ENCODE results near the gene STAG1. TPM values are rescaled to one million over a fixed set of nuclear protein-coding genes. Genes with fewer than 3 reads are reported as not detected.
A peak's percentile ranks its signal among the peaks of the same experiment; 100 is the strongest.

Gene STAG1
- total RNA-seq, 1 experiment from 2014 or later = 43.7 TPM

- ATAC-seq (no peak), DNase-seq (ENCODE audit: low read depth, low spot score) (no peak)
- no peak for TF ChIP-seq TCF7L2 (IDR thresholded peaks at IDR 0.05; ENCODE audit: low read depth, low read length)
- peaks cover 26% of the 10 kb centered on the region for H3K4me1 ChIP-seq (ENCODE audit: control insufficient read depth, insufficient read depth, low read length)
- intact Hi-C loops (cut with micrococcal nuclease; ENCODE audit: unreplicated experiment) = loop anchor here (5.0 kb wide), 2 partner anchors 109 to 361 kb away; partner anchors contain the start of gene NCK1
- TSS peak; percentile 91 for BruUV-seq (replicated peaks)
- ChIA-PET CTCF (interaction anchor here (0.6 to 2.4 kb wide), 4 partner anchors 261 to 436 kb away, joined by 4 to 53 read pairs (median 15); no protein-coding TSS in a partner anchor), POLR2A (interaction anchor here (0.7 kb wide), 1 partner anchor 177 kb away, joined by 5 read pairs; no protein-coding TSS in a partner anchor)
- peak overlapping the region; percentile 65 to 89 for H3K4me3 ChIP-seq (ENCODE audit: low read depth in 2 of 2, low read length in 2 of 2)
- in situ Hi-C loops (cut with HindIII; ENCODE audit: low pct_unique_long_range_greater_than_20kb, low sequenced_read_pairs) = no loop called here
- H3K36me3 ChIP-seq (ENCODE audit: control insufficient read depth, insufficient read depth, low read length) = no peaks in the 10 kb centered on the region; the same call in 1 of the 2 replicates
- peak overlapping the region; percentile 100 for H3K27ac ChIP-seq (ENCODE audit: low read length)
- H3K27me3 ChIP-seq (ENCODE audit: control insufficient read depth, insufficient read depth, low read length) = no peaks in the 10 kb centered on the region
- H3K9me3 ChIP-seq (ENCODE audit: control insufficient read depth, insufficient read depth, low read depth, low read length) = no peaks in the 10 kb centered on the region
Measured at GRCh38 chr3:136753326-136753939, 1.3 kb upstream of the STAG1 start.

GRCh38 chr3:136752422-136753325 lies 496 bp upstream of the STAG1 start:
- ChIA-PET CTCF (interaction anchor here (0.5 to 2.4 kb wide), 18 partner anchors 11 to 1219 kb away, joined by 3 to 53 read pairs (median 4); no protein-coding TSS in a partner anchor), POLR2A (interaction anchor here (0.5 to 1.1 kb wide), 10 partner anchors 13 to 556 kb away, joined by 3 to 6 read pairs (median 4); partner anchors contain the start of genes MSL2 and NCK1)
- DNase-seq (ENCODE audit: low read depth, low spot score) (peak; percentile 91), ATAC-seq (peak; percentile 91)
- Histone ChIP-seq H3K9me3 (ENCODE audit: control insufficient read depth, insufficient read depth, low read depth, low read length) (no peaks in the 10 kb centered on the region), H3K4me1 (ENCODE audit: control insufficient read depth, insufficient read depth, low read length) (peaks cover 26% of the 10 kb centered on the region), H3K4me3 (ENCODE audit: low read depth in 2 of 2, low read length in 2 of 2) (peak overlapping the region; percentile 65 to 89), H3K27ac (ENCODE audit: low read length) (peak overlapping the region; percentile 100), H3K36me3 (ENCODE audit: control insufficient read depth, insufficient read depth, low read length) (no peaks in the 10 kb centered on the region; the same call in 1 of the 2 replicates), H3K27me3 (ENCODE audit: control insufficient read depth, insufficient read depth, low read length) (no peaks in the 10 kb centered on the region)
- in situ Hi-C loops (cut with HindIII; ENCODE audit: low pct_unique_long_range_greater_than_20kb, low sequenced_read_pairs) (no loop called here), intact Hi-C loops (cut with micrococcal nuclease; ENCODE audit: unreplicated experiment) (loop anchor here (5.0 kb wide), 2 partner anchors 110 to 360 kb away; partner anchors contain the start of gene NCK1)
- TF ChIP-seq, protein P1, sequence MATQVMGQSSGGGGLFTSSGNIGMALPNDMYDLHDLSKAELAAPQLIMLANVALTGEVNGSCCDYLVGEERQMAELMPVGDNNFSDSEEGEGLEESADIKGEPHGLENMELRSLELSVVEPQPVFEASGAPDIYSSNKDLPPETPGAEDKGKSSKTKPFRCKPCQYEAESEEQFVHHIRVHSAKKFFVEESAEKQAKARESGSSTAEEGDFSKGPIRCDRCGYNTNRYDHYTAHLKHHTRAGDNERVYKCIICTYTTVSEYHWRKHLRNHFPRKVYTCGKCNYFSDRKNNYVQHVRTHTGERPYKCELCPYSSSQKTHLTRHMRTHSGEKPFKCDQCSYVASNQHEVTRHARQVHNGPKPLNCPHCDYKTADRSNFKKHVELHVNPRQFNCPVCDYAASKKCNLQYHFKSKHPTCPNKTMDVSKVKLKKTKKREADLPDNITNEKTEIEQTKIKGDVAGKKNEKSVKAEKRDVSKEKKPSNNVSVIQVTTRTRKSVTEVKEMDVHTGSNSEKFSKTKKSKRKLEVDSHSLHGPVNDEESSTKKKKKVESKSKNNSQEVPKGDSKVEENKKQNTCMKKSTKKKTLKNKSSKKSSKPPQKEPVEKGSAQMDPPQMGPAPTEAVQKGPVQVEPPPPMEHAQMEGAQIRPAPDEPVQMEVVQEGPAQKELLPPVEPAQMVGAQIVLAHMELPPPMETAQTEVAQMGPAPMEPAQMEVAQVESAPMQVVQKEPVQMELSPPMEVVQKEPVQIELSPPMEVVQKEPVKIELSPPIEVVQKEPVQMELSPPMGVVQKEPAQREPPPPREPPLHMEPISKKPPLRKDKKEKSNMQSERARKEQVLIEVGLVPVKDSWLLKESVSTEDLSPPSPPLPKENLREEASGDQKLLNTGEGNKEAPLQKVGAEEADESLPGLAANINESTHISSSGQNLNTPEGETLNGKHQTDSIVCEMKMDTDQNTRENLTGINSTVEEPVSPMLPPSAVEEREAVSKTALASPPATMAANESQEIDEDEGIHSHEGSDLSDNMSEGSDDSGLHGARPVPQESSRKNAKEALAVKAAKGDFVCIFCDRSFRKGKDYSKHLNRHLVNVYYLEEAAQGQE (IDR thresholded peaks at IDR 0.05; ENCODE audit: insufficient read depth in 1 of 2, low read depth in 2 of 2, low read length in 1 of 2) = 0 out of 4 replicates have a peak, but pooled peaks of 1 of the 2 experiments have one; percentile 49
- TF ChIP-seq POLR2AphosphoS5 (IDR thresholded peaks at IDR 0.05; ENCODE audit: low read depth, low read length) = peak; percentile 94
- no peak for TF ChIP-seq SIN3A (IDR thresholded peaks at IDR 0.05; ENCODE audit: borderline replicate concordance, insufficient read depth, low read depth, low read length)
- no peak; the same call in none of the 2 replicates for TF ChIP-seq CTCF (IDR thresholded peaks at IDR 0.05)
- TF ChIP-seq TCF7L2 (IDR thresholded peaks at IDR 0.05; ENCODE audit: low read depth, low read length) = peak; percentile 58; the same call in 1 of the 2 replicates
- BruUV-seq (replicated peaks) = no TSS peak

Data from Panc1 (cell line).